Panc1 (cell line): Measurements from ENCODE around the gene CCK.

Source experiments
- CTCF ChIP-seq: fragments of 450-650 bp; IDR thresholded peaks from 2 replicates; pipeline ENCODE4 v1.5.1; 2017; ENCODE audit warnings: mild to moderate bottlenecking
- SIN3A ChIP-seq: IDR thresholded peaks from 2 replicates; pipeline ENCODE4 v1.6.1; 2012; ENCODE audit warnings: low read depth, mild to moderate bottlenecking, low read length, moderate library complexity, borderline replicate concordance; ENCODE audit not compliant: insufficient read depth
- TCF7L2 ChIP-seq: IDR thresholded peaks from 2 replicates; pipeline ENCODE4 v1.6.1; 2011; ENCODE audit warnings: mild to moderate bottlenecking, low read depth, low read length, inconsistent platforms

- TF ChIP-seq CTCF = no peak
- TF ChIP-seq TCF7L2 = no peak
- TF ChIP-seq SIN3A = no peak
Observed at GRCh38 chr3:42306499-42306898, 40.5 kb upstream of the CCK start.
